ENCODE results near the gene HCAR1. TPM values are rescaled to one million over a fixed set of nuclear protein-coding genes. Genes with fewer than 3 reads are reported as not detected.

Gene HCAR1
- total RNA-seq, 4 donors from 2014 or later, result 0.23 TPM; not detected in 3

DNA sequence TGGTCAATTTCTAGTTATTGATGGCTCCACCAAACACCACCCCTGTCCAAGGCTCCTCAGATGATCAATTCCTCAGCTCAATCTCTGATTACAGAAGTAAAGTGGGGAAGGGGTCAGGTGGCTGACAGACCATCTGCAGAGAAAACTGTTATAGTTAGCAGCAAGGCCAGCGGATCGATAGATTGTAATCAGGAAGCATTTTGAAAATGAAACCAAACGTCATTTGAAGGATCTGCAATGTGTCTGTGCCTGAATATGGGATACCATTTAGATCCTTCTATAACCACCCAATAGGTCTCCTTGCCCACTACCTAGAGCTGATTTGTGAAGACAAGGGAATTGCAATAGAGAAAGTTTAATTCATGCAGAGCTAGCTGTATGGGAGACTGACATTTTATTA is 39.1 kb downstream of the HCAR1 start:
- no peak for TF ChIP-seq POLR2A (IDR thresholded peaks at IDR 0.05)
- TF ChIP-seq, protein P1, sequence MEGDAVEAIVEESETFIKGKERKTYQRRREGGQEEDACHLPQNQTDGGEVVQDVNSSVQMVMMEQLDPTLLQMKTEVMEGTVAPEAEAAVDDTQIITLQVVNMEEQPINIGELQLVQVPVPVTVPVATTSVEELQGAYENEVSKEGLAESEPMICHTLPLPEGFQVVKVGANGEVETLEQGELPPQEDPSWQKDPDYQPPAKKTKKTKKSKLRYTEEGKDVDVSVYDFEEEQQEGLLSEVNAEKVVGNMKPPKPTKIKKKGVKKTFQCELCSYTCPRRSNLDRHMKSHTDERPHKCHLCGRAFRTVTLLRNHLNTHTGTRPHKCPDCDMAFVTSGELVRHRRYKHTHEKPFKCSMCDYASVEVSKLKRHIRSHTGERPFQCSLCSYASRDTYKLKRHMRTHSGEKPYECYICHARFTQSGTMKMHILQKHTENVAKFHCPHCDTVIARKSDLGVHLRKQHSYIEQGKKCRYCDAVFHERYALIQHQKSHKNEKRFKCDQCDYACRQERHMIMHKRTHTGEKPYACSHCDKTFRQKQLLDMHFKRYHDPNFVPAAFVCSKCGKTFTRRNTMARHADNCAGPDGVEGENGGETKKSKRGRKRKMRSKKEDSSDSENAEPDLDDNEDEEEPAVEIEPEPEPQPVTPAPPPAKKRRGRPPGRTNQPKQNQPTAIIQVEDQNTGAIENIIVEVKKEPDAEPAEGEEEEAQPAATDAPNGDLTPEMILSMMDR (IDR thresholded peaks at IDR 0.05), result no peak
- no peak for DNase-seq
- no peaks in the 10 kb centered on the region for H3K9me3 ChIP-seq
- H3K27ac ChIP-seq, result no peak overlapping the region
- no peak overlapping the region for H3K4me3 ChIP-seq
- 80 to 81% methylated on average over 3 of the region's 3 CpGs for WGBS, 2 donors
- peaks cover 0 to 9% (median 0%) of the 10 kb centered on the region in 3 donors for H3K4me1 ChIP-seq
- no peaks in the 10 kb centered on the region for H3K36me3 ChIP-seq
- no peaks in the 10 kb centered on the region for H3K27me3 ChIP-seq
- intact Hi-C loops (cut with DNase I), result no loop called here

DNA sequence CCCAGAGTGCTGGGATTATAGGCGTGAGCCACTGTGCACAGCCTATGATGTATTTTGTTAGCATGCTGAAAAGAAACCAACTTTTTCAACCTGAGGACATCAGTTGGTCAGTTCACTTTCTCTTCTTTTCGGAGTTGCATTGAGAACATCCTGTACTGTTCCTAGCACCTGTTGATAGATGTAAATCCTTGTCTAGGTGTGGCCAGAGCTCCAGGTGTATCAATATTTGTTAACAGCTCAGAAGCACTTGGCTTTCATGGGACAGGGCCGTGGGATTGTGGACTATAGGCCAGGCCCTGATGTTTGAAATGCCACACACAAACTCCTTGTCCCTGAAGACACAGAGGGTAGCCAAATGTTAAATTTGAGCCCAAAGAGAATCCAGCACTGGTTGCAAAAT is 42.4 kb downstream of the HCAR1 start:
- Histone ChIP-seq H3K9me3 (no peaks in the 10 kb centered on the region), H3K4me1 (no peaks in the 10 kb centered on the region), H3K36me3 (no peaks in the 10 kb centered on the region), H3K4me3 (no peak overlapping the region), H3K27ac (no peak overlapping the region), H3K27me3 (no peaks in the 10 kb centered on the region)
- no peak for DNase-seq
- no peak for TF ChIP-seq POLR2A (IDR thresholded peaks at IDR 0.05)
- TF ChIP-seq, protein P1 (IDR thresholded peaks at IDR 0.05), result no peak
- WGBS, 2 donors, result 77 to 85% methylated on average over 2 to 3 of the region's 3 CpGs
- intact Hi-C loops (cut with DNase I), result no loop called here

DNA sequence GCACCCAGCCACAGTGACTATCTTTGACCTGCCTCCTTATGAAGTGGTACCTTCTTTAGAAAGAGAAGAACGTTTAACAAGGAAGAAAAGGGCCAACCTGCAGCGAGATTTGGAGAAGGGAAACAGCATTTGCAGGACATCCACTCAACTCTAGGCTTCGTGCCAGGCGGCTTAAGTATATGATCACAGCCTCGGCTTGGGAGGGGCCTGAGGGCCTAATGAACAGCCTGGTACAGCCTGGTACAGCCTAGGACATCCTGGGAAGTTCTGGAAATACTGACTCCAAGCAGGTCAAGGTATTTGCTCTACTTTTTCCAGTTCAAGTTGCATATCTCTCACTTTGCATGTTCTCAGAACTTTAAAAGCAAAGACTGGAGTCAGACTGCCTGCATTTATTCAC is 43.6 kb downstream of the HCAR1 start:
- intact Hi-C loops (cut with DNase I), result no loop called here
- no peak overlapping the region for H3K4me3 ChIP-seq
- no peaks in the 10 kb centered on the region for H3K27me3 ChIP-seq
- TF ChIP-seq, protein P1 (IDR thresholded peaks at IDR 0.05), result no peak
- TF ChIP-seq POLR2A (IDR thresholded peaks at IDR 0.05), result no peak
- no peaks in the 10 kb centered on the region for H3K9me3 ChIP-seq
- H3K36me3 ChIP-seq, result no peaks in the 10 kb centered on the region
- no peak for DNase-seq
- H3K27ac ChIP-seq, result no peak overlapping the region
- 33 to 39% methylated on average over 5 of the region's 5 CpGs for WGBS, 2 donors
- H3K4me1 ChIP-seq, result no peaks in the 10 kb centered on the region

DNA sequence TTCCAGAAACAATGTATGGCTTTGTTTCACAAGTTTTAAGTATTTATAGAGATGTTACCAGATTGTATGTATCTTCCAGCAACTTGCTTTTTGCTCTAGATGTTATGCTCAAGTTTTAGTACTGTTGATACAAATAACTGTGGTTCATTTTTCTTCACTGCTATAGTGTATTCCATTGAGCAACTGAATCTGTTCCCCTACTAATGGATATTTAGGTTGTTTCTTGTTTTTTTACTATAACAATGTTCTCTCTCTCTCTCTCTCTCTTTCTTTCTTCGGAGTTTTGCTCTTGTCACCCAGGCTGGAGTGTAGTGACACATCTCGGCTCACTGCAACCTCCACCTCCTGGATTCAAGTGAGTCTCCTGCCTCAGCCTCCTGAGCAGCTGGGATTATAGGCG is 44.1 kb downstream of the HCAR1 start:
- no peak overlapping the region for H3K4me3 ChIP-seq
- H3K27me3 ChIP-seq, result no peaks in the 10 kb centered on the region
- no peaks in the 10 kb centered on the region for H3K36me3 ChIP-seq
- intact Hi-C loops (cut with DNase I), result no loop called here
- 90% methylated on average over 3 of the region's 3 CpGs for WGBS, 2 donors
- DNase-seq, result no peak
- H3K4me1 ChIP-seq, result no peaks in the 10 kb centered on the region
- no peaks in the 10 kb centered on the region for H3K9me3 ChIP-seq
- H3K27ac ChIP-seq, result no peak overlapping the region
- no peak for TF ChIP-seq POLR2A (IDR thresholded peaks at IDR 0.05)
- TF ChIP-seq, protein P1 (IDR thresholded peaks at IDR 0.05), result no peak

DNA sequence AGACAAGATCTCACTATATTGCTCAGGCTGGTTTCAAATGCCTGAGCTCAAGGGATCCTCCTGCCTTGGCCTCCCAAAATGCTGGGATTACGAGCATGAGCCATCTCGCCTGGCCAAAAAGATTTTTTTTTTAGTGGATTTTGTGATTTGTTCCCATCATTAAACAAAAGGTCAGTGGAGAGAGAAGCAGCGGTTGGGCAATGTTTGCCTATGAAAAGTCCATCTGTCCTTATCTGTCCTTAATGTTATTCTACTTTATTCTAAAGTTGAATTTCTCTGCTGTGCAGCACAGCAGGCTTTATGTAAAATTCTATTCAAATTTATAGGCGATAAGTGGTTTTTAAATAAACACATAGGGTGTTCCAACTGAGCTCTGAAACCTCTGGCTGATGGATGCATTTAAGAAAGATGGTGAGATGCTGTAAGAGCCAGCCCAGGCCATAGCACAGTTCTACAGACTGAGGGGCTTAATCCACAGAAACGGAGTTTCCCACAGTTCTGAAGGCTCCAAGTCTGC is 46.3 kb downstream of the HCAR1 start:
- WGBS, 2 donors, result 63 to 67% methylated on average over 5 of the region's 5 CpGs
- no peaks in the 10 kb centered on the region for H3K27me3 ChIP-seq
- H3K9me3 ChIP-seq, result no peaks in the 10 kb centered on the region
- intact Hi-C loops (cut with DNase I), result no loop called here
- peaks cover 0 to 3% (median under 1%) of the 10 kb centered on the region in 3 donors for H3K4me1 ChIP-seq
- no peaks in the 10 kb centered on the region for H3K36me3 ChIP-seq
- no peak for DNase-seq
- no peak overlapping the region for H3K27ac ChIP-seq
- TF ChIP-seq POLR2A (IDR thresholded peaks at IDR 0.05), result no peak
- TF ChIP-seq, protein P1 (IDR thresholded peaks at IDR 0.05), result no peak
- no peak overlapping the region for H3K4me3 ChIP-seq
